Amniotic epithelial cell (primary cell): ENCODE data around the gene NPTN.
"Not testable (repeated sequence)": the region's sequence is repeated elsewhere in the genome, so short reads cannot be mapped to it uniquely, and the experiment has no call there.

ENCODE experiments used
- DNase-seq: peaks from one replicate; pipeline ENCODE4 v3.0.0-alpha.2; 2010; ENCODE audit warnings: low read depth

NPTN gene

DNA sequence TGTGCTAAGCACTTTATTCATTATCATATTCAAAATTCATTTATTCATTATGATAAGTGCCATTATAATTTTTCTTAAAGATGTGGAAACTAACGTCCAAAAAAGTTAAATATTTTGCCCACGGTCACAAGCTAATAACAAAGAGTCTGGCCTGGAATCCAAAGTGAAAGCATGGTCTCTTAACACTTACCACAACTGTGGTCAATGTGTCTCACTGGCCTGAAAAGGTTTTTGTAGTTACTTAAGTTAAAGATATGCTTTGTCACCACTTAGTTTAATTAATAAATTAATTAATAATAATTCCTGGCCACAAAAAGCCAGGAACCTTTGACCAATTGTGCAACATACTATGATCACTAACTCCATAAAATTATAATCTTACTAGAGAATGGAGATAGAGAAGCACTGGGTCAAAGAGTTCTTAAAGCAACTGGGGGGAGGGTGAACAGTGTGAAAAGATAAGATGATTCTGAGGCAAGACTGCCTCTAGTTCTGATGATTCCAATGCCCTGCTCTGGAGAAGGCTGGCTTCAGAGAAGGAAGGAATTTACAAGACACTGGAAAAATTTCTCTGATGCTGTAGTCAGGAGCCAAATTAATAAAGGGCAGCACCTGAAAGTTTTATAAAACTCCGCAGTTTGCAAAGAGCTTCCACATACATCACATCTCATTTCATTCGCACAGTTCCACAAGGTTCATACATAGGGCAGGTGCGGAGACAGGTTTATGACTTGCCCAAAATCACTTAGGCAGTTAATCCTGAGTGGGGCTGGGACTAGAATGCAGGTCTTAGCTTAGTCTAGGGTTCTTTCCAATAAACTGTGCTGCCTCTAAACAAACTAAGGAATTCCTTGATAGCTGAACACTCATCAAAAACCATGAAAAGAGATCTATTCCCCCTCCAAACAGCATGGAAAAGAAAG lies 32.5 kb downstream of the NPTN start:
- peak; percentile 69 for DNase-seq

- DNase-seq = peak; percentile 22
Observed at GRCh38 chr15:73599934-73600333, 33.3 kb downstream of the NPTN start.

- no peak for DNase-seq
Observed at GRCh38 chr15:73598530-73599160, 34.5 kb downstream of the NPTN start.

- no peak for DNase-seq
Observed at GRCh38 chr15:73597036-73597638, 36.1 kb downstream of the NPTN start.

DNA sequence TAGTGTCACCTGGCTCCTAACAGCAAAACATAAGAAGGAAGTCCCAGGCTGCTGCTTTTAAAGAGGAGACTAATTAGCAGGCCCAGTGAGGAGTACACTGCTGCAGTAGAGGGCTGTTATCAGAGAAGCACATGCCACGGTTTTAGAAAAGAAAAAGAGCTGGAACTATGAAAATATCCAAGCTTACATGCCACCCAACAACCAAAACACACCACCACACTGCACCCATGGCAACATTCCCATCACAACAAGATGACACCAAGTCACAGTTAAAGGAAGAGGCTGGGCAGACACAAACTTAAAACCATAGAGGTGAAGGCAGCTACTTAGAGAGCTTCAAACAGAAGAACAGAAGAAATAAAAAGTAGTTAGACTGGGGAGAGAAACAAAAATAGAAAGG lies 37.0 kb downstream of the NPTN start:
- no peak for DNase-seq

GRCh38 chr15:73594109-73594508 lies 39.1 kb downstream of the NPTN start:
- no peak for DNase-seq

DNA sequence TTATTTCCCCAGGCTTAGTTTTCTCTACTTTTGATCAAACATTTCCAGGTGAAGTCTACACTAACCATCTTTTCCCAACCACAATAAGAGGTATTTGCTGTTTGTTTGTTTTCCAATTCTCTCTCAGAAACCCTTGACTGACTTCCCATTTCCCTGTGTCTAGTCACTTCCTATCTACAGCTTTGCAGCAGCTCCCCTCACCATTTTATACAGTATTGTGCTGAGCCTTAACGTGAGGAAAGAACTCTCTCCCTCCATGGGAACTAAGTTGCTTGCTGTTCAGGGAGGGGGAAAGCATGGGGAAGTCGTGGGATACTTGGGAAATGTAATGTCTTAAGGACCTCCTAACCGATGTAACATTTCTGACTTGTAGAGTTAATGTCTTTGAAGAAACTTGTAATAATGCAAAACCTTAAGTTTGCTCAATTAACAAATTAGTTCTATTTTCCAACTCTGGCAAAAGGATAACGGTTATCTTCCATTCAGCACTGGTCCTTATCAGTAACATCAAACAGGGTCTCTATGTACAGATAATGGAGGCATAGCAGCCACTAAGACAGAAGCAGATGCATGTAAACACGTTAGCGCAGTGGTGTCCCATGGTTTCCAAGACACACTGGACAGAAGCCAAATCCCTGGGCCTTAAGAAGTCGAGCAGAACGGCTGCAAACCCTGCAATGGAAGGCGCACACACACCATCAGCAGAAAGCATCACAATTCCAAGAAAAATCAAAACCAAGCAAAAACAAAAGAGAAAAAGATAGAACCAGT lies 39.7 kb downstream of the NPTN start:
- peak; percentile 42 for DNase-seq

GRCh38 chr15:73590263-73590662 lies 42.9 kb downstream of the NPTN start:
- no peak for DNase-seq

DNA sequence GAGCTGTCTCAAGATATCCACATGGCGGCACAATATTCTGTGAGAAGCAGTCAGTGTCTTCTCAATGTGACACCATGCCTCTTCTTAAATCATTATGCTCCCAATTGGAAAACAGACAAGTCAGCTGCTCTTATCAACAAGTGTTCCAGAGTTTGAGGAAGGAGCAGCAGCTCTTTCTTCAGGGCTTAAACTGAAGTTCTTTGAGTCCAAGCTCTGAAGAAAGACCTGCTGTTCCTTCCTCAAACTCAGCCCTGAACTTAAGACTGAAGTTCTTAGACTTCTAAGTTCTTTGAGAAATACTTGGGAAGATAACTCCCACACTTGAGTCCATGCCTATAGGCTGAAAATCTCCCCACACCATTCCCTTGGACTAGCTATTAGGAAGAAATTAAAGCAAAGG lies 43.4 kb downstream of the NPTN start:
- DNase-seq = no peak

GRCh38 chr15:73585871-73586654 lies 47.1 kb downstream of the NPTN start:
- DNase-seq = no peak

DNA sequence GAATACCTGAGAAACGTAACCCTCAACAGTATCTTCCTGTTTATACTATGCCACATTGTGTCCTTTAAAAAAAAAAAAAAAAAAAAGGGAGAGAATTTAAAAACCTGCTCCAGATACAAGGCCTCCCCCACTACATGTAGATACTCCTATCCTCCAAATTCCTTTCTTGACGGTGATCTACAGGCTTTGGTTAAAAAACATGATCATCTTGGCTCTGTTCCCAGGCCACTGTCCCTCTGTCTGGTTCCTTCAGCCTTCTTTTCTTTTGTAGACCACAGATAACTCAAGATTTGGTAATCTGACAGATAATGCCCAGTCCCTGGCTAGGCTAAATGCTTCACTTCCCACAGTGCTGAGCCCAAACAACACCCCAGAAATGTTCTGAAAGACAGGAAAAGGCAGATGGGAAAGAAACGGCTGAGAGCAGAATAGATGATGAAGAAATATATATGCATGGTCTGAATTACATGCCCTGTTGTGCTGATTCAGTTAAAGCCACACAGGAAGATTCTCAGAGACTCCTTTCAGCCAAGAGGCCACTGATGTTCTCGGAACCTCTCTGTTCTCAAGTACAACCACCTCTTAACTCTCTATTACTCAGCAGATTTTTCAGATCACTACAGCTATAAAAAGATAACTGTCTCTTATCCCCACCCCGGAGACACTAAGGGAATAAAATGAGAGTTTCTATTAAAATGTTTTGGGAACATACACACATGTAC lies 48.3 kb downstream of the NPTN start:
- DNase-seq = peak; percentile 82

DNA sequence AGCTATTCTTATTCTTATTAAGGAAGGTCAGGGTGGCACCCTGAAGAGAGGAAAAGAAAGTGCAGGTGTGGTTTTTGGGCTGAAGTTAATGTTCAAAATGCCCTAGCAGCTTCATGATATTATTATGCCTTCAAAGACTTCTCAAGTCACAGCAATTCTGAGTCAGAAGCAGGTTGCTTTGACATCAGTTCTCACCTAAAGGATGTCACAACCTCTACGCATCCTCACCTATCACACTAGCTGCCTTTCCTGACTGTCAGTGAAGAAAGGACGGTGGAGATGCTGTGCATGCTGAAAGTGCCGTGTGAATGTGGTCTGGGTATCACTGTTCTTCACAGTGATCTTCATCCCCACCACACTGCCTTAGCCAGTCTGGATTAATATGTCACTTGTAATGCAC lies 49.6 kb downstream of the NPTN start:
- DNase-seq = no peak

DNA sequence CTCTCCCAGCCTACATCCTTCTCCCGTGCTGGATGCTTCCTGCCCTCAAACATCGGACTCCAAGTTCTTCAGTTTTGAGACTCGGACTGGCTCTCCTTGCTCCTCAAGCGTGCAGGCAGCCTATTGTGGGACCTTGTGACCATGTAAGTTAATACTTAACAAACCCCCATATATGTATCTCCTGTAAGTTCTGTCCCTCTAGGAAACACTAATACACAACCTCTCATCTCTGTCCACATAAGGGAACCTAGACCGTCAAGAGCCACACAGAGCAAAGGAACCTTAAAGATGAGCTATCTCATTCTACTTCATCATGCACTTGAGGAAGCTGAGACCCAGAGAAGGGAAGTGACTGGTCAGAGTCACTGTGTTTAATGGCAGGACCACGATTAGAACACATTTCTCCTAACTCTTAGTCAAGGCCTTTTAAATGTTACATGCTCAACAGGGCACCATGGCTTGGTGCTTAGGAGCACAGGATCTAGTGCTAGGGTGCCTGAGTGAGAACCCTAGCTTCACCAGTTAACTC lies 50.3 kb downstream of the NPTN start:
- no peak for DNase-seq

- DNase-seq = no peak
Observed at GRCh38 chr15:73578026-73578425, 55.2 kb downstream of the NPTN start.

DNA sequence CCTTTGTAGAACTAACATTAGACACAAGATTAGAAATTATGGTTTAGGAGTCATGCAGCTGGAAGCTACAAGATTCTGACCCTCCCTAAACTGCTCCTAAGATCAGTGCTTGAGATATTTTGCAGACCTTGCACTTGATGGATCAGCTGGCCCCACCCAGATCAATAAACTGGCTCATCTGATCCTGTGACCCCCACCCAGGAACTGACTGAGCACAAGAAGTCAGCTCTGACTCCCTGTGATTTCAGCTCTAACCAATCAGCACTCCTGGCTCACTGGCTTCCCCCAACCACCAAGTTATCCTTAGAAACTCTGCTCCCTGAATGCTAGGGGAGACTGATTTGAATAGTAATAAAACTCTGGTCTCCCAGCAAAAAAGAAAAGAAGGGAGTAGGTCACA lies 55.6 kb downstream of the NPTN start:
- DNase-seq = not testable (repeated sequence)

- peak; percentile 53 for DNase-seq
Observed at GRCh38 chr15:73575636-73576247, 57.4 kb downstream of the NPTN start.

- peak; percentile 76 for DNase-seq
Observed at GRCh38 chr15:73573572-73573971, 59.6 kb downstream of the NPTN start.

GRCh38 chr15:73573037-73573436 lies 60.2 kb downstream of the NPTN start:
- no peak for DNase-seq

GRCh38 chr15:73572296-73572695 lies 60.9 kb downstream of the NPTN start:
- no peak for DNase-seq

DNA sequence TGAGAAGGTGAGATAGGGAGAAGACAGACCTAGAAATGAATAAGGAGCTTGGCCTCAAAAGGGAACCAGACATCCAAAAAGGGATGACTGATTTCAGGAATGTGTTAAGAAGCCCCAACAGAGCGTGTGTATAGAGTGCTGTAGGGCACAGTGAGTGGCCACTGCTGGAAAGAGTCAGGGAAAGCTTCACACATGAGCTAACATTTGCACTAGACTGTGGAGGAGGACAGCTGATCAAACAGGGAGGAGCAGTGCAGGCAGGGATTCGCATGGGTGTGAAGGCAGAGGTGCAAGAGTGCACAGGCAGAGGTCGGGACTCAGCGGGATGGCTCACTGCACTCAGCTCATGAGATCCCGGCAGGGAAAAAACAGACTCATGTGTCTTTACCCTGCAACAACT lies 61.8 kb downstream of the NPTN start:
- DNase-seq = no peak
